Neural crest cell (in vitro differentiated cells): Measurements from ENCODE around the gene CFAP54. TPM values are rescaled to one million over a fixed set of nuclear protein-coding genes. Genes with fewer than 3 reads are reported as not detected.

Source experiments
- DNase-seq: peaks from one replicate; pipeline ENCODE4 v3.0.0; 2021; ENCODE audit warnings: low read depth, mixed read lengths, low spot score
- H3K27ac Mint-ChIP-seq: one replicate; pipeline ENCODE4 v1.8.0; 2021; ENCODE audit warnings: mild to moderate bottlenecking, mixed read lengths; ENCODE audit not compliant: unreplicated experiment
- H3K27me3 Mint-ChIP-seq: 2 replicates; pipeline ENCODE4 v1.8.0; 2021; ENCODE audit warnings: low read depth, mild to moderate bottlenecking, mixed read lengths
- H3K36me3 Mint-ChIP-seq: 2 replicates; pipeline ENCODE4 v1.8.0; 2021; ENCODE audit warnings: low read depth, mild to moderate bottlenecking, mixed read lengths
- H3K4me1 Mint-ChIP-seq: 2 replicates; pipeline ENCODE4 v1.8.0; 2021; ENCODE audit warnings: mixed read lengths
- H3K4me3 Mint-ChIP-seq: one replicate; pipeline ENCODE4 v1.8.0; 2021; ENCODE audit warnings: mild to moderate bottlenecking, mixed read lengths
- H3K9me3 Mint-ChIP-seq: 2 replicates; pipeline ENCODE4 v1.8.0; 2021; ENCODE audit warnings: mixed read lengths
- total RNA-seq: library from RNA; stranded (reverse); gene quantifications from 2 replicates; pipeline ENCODE4 v1.2.1, GENCODE V29; 2021
- TF ChIP-seq, protein P1 (sequence below): fragments of 200-600 bp; sonication (generic); conservative IDR thresholded peaks from 2 replicates; pipeline ENCODE4 v1.5.0; 2021; ENCODE audit warnings: antibody characterized with exemption, mild to moderate bottlenecking

Gene CFAP54
- total RNA-seq, 1 donor from 2014 or later = 3.1 TPM

GRCh38 chr12:96466939-96467751 is 22.2 kb upstream of the CFAP54 start:
- Mint-ChIP-seq H3K9me3 (peaks cover 4% of the 10 kb centered on the region), H3K27me3 (no peaks in the 10 kb centered on the region), H3K36me3 (no peaks in the 10 kb centered on the region), H3K4me1 (no peaks in the 10 kb centered on the region), H3K27ac (no peak overlapping the region), H3K4me3 (no peak overlapping the region)
- TF ChIP-seq, protein P1, sequence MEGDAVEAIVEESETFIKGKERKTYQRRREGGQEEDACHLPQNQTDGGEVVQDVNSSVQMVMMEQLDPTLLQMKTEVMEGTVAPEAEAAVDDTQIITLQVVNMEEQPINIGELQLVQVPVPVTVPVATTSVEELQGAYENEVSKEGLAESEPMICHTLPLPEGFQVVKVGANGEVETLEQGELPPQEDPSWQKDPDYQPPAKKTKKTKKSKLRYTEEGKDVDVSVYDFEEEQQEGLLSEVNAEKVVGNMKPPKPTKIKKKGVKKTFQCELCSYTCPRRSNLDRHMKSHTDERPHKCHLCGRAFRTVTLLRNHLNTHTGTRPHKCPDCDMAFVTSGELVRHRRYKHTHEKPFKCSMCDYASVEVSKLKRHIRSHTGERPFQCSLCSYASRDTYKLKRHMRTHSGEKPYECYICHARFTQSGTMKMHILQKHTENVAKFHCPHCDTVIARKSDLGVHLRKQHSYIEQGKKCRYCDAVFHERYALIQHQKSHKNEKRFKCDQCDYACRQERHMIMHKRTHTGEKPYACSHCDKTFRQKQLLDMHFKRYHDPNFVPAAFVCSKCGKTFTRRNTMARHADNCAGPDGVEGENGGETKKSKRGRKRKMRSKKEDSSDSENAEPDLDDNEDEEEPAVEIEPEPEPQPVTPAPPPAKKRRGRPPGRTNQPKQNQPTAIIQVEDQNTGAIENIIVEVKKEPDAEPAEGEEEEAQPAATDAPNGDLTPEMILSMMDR = no peak
- no peak for DNase-seq

DNA sequence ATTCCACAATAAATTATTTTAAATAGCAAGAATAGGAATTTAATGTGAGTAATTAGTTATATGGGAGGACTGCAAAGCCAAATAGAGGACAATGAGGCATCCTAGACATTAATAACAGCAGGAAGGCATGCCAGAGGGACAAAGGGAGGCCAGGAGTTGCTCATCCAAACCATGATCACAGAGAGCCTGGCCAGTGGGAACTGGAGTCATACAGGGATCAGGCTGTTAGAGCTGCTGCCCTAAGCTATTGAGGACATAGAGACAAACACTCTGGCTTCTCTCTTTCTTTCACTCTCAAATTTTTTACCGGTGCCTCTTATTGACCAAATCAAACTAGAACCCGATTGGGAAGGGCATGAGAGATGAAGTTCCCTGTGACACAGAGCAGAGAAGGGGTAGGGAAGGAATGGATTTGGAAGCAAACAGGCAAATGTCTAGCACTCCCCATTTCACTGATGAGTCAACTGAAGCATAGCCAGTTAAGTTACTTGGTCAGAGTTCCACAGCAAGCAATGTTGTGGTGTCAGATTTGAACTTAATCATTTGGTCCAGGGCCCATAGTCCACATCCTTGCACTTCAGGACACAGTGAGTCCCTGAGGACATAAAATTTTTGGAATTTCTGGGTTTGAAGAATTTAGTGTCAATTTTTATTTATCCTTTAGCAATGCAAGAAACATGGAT is 17.9 kb upstream of the CFAP54 start:
- no peak overlapping the region for H3K27ac Mint-ChIP-seq

GRCh38 chr12:96472384-96472783 is 17.0 kb upstream of the CFAP54 start:
- DNase-seq = no peak
- Mint-ChIP-seq H3K36me3 (no peaks in the 10 kb centered on the region), H3K4me3 (no peak overlapping the region), H3K27ac (no peak overlapping the region), H3K27me3 (no peaks in the 10 kb centered on the region), H3K4me1 (no peaks in the 10 kb centered on the region), H3K9me3 (peaks cover 4% of the 10 kb centered on the region)
- TF ChIP-seq, protein P1 = no peak

More for the DNA sequence above, 17.9 kb upstream of the CFAP54 start:
- H3K9me3 Mint-ChIP-seq = peaks cover 4% of the 10 kb centered on the region
- TF ChIP-seq, protein P1 = no peak
- H3K4me3 Mint-ChIP-seq = no peak overlapping the region
- no peaks in the 10 kb centered on the region for H3K36me3 Mint-ChIP-seq
- H3K4me1 Mint-ChIP-seq = no peaks in the 10 kb centered on the region
- no peaks in the 10 kb centered on the region for H3K27me3 Mint-ChIP-seq
- DNase-seq = no peak

GRCh38 chr12:96473394-96474093 is 15.8 kb upstream of the CFAP54 start:
- Mint-ChIP-seq H3K36me3 (no peaks in the 10 kb centered on the region), H3K9me3 (peaks cover 4% of the 10 kb centered on the region), H3K27me3 (no peaks in the 10 kb centered on the region), H3K27ac (no peak overlapping the region), H3K4me3 (no peak overlapping the region), H3K4me1 (no peaks in the 10 kb centered on the region)
- no peak for DNase-seq
- TF ChIP-seq, protein P1 = no peak

DNA sequence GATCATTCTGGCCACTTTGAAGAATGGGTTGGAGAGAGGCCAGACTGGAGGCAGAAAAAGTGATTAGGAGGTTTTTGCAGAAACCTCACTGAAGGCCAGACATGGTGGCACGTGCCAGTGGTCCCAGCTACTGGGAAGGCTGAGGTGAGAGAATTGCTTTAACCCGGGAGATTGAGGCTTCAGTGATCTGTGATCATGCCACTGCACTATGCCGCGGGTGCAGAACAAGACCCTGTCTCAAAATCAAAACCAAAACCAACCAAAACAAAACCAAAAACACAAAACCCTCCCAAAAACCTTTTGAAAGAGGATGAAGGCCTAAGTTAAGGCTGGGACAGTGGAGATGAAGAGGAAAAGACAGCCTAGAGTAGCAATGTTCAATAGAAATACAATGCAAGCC is 15.2 kb upstream of the CFAP54 start:
- DNase-seq = no peak
- Mint-ChIP-seq H3K27me3 (no peaks in the 10 kb centered on the region), H3K4me1 (no peaks in the 10 kb centered on the region), H3K27ac (no peak overlapping the region), H3K9me3 (peaks cover 4% of the 10 kb centered on the region), H3K4me3 (no peak overlapping the region), H3K36me3 (no peaks in the 10 kb centered on the region)
- TF ChIP-seq, protein P1 = no peak
